GM18502 (cell line): ENCODE results near the gene RRP1B.

Experiments used
- ATAC-seq: cut with Tn5 transposase; IDR thresholded peaks from one replicate; pipeline ENCODE4 v1.9.1; 2021; ENCODE audit warnings: mild to moderate bottlenecking; ENCODE audit not compliant: unreplicated experiment, poor library complexity

RRP1B gene

DNA sequence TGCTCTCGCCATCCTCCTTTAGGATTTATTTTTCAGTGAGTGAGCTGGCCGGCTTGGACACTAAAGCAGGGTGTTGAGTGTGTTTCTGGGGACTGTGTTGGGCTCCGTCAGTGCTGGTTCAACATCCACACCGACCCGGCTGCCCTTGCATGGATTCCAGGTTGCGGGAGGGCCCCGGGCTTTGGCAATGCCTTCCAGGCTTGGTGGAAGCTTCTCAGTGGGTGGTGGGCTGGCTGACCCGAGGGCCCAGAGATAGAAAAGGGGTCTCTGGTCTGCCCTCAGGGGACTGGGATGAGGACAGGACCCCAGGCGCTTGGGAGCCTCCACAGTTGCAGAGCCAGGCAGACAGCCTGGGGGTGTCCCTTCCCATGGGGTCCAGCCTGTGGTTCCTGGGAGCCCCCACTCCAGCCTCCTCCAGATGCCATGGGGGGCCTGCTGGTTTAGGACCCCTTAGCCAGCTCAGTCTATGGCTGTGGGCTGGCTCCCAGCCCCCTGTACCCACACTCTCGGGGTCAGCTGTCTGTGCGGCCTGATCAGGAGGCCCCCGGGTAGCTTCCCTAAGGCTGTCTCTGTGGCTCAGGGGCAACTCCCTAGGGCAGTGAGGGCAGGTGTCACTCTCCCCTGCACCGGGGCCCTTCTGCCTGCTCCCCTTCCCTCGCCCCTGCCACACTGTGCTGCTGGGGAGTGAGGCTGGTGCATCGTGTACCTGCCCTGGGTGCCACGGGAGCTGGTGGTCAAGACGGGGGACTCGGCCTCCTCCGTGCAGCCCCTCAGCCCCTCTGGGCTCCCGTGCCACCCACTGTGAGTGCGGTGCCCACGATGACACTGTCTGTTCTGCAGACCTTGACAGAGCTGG lies 76.1 kb downstream of the RRP1B start:
- ATAC-seq, result no peak

DNA sequence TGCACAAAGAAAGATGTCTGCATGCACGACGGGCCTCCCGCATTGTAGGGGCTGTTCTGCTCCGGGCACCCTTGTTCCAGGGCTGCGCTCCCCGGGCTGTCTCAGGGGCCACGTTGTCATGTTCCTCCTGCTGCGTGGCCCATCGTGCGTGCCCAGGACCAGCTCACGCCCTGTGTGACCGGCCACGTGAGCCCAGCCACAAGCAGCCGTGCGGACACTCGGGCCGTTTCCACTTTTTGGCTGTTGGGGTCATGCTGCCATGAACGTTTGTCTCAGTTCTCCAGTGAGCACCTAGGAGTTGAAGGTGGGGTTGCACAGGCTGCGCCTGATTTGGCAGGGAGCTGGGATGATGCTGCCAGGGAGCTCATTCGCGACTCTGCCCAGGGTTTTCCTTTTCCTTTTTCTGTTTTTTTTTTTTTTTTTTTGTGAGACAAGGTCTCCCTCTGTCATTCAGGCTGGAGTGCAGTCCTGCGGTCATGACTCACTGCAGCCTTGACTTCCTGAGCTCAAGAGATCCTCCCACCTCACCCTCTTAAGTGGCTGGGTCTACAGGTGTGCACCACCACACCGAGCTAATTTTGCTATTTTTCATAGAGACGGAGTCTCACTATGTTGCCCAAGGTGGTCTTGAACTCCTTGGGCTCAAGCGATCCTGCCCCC lies 77.0 kb downstream of the RRP1B start:
- ATAC-seq, result no peak

DNA sequence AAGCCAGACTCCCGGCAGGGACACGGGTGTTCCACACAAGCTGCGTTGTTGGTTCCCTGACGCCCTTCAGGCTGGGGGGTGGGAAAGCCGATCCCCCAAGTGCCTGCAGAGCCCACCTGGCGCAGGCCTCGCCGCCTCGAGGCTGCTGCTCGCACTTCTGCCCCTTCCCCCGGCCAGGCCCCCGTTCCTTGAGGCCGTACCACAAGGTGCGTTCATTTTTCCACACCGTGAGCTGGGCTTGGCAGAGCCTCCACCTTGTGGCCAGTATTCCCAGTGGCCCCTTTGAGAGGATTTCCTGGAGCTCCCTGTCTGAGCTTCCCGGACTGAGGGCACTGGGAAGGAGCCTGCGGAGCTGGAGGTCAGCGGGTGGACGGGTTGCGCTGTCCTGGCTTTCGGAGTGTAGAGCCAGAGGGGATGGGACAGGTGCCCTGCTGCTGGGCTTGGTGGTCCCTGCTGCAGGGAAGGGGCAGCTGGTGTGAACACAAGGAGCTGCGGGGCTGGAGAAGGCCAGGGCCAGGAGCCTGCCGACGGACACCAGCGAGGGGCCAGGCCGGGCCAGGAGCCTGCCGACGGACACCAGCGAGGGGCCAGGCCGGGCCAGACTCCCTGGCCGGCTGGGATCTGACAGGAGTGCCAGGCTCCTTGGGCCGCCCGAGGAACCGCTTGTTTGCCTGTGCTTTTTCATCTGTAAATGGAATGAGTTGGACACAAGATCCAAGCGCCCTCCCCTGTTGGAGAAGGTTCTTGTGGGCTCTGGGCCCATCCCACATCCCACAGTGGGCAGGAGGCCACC lies 78.0 kb downstream of the RRP1B start:
- no peak for ATAC-seq

DNA sequence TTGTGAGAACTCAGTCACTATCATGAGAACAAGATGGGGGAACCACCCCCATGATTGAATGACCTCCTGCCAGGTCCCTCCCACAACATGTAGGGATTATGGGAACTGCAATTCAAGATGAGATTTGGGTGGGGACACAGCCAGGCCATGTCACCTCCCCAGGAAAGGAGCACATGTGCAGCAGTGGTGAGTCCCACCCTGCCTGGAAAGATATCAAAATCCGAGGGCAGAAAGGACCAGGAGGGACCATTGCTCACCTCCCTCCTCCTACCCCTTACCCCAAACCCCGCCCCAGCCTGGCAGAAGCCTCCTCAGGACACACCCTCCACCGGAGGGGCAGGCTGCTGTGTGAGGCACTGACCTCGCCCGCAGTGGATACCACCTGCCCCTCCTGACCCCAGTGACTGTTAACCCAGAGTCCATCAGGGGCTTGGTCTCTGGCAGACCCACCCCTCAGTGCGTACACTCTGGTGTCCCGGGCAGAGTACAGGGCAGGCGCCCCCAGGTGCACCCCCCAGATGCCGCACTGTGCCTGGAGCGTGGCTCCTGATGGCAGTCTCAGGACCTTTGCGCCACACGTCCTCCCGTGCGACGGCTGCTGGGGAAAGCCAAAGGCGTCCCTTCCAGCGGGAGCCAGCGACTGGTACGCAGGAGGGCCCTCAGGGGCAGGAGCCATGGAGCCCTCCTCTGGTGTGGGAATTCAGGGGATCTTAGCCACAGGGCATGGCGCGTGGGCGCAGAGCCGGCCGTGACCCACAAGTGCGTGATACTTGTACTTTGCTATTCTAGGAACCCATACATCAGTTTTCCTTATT lies 80.5 kb downstream of the RRP1B start:
- no peak for ATAC-seq

DNA sequence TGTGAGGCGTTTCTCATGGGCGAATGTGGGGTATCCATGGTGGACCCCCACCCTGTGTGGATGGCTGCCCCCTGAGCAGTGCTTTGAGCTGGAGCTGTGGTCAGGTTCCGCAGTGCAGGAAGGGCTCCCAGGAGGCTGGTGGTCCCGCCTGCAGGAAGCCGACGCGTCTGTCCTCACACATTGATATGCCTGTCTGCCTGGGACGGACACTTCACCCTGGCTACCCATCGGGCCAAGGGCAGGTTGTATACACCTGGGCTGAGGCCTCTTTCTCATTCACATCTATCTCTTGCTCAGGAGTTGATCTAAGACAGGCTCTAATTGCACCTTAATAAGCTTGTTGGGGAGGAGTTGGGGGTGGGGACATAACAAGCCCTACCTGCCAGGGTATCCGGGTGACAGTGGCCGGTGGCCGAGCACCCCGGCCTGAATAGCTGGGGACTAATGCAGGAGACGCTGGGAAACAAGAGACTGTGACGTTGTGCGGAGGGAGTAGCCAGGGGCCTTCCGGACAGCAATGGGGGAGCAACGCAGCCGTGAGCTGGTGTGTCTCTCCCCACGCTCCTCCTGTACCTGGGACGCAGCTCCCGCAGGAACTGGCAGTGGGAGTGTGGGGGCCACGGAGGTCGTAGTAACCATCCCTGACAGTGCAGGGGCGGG lies 81.3 kb downstream of the RRP1B start:
- no peak for ATAC-seq

DNA sequence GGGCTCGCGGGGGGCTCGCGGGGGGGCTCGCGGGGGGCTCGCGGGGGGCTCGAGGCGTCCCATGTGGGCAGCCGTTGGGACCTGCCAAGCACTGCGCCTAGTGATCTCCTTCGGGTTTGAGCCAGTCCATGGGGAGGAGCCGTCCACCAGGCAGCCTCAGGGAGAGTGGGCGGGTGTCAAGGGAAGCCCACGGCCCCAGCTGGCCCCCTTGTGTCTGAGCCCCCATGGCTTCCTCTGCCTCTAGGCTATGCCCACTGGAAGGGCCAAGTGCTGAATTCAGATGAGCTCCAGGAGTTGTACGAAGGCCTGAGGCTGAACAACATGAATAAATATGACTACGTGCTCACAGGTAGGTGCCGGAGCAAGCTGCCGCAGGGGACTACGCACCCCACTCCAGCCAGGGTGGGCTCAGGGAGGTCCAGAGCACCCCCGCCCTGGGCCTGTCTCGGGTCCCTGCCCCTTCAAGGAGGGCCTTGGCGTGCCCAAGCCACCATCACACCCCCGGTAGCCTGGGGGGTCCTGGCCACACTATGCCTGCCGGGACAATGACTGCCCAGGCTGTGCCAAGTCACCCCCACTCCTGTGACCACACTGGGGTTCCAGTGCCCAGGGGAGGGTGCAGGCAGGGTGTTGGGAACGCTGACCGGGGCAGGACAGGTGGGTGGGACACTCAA lies 82.2 kb downstream of the RRP1B start:
- no peak for ATAC-seq

DNA sequence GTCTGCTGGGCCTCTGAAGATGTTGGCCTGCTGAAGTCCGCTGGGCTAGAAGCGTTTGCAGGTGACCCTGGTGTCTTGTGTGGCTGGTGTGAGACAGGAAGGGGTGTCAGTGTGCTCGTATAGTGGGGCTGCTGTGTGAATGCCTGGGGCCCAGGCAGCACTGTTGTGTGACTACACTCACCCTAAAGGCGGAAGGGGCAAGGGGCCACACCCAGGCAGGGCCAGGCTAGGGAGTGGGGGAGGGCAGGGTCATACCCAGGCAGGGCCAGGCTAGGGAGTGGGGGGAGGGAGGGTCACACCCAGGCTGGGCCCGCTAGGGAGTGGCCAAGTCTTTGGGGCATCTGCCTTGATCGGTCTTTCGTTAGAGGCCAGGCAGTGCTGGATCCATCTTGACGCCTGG lies 84.6 kb downstream of the RRP1B start:
- ATAC-seq, result no peak

DNA sequence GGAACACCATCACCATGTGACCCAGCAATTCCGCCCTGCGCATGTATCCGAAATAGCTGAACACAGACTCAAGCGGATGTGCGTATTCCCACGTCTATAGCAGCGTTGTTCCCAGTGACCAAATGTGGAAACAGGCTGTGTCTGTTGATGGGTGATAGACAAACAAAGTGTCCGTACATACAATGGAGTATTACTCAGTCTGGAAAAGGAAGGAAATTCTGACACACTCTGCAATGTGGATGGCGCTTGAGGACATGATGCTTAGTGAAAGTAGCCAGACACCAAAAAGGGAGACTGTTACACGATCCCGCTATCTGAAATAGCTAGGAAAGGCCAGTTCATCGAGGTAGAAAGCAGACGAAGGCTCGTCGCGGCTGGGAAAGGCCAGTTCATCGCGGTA lies 85.4 kb downstream of the RRP1B start:
- no peak for ATAC-seq
